Measurements from ENCODE around the gene ADCY3. TPM values are rescaled to one million over a fixed set of nuclear protein-coding genes. Genes with fewer than 3 reads are reported as not detected.

The ADCY3 gene
- total and polyA plus RNA-seq, 2 of the 13 experiments (the other 11 are each of a cell fraction or from before 2014, with no cell fraction given), result 0.11 to 0.61 TPM

- intact Hi-C loops (cut with micrococcal nuclease; ENCODE audit: unreplicated experiment), result no loop called here
- Histone ChIP-seq H3K27me3 (ENCODE audit: control insufficient read depth in 1 of 2, insufficient read depth in 2 of 2, low read length in 2 of 2) (no peaks in the 10 kb centered on the region), H3K9me3 (ENCODE audit: low read length) (no peaks in the 10 kb centered on the region), H3K4me2 (ENCODE audit: low read depth, low read length) (no peak overlapping the region), H4K20me1 (ENCODE audit: insufficient read depth, low read length) (no peaks in the 10 kb centered on the region), H3K4me3 (replicated peaks in 1 of 3; ENCODE audit: insufficient read depth in 1 of 3, low read depth in 2 of 3, low read length in 3 of 3) (no peak overlapping the region), H2AFZ (ENCODE audit: low read length) (no peak overlapping the region), H3K4me1 (ENCODE audit: insufficient read depth, low read length) (peaks cover 17% of the 10 kb centered on the region; the same call in 1 of the 2 replicates), H3K36me3 (replicated peaks in 1 of 2; ENCODE audit: control insufficient read depth in 1 of 2, insufficient read depth in 2 of 2, low read length in 2 of 2) (no peaks in the 10 kb centered on the region; a peak in 1 of 5 replicates), H3K27ac (ENCODE audit: extremely low read length, insufficient read depth, low read length) (no peak overlapping the region), H3K79me2 (ENCODE audit: insufficient read depth, low read length) (no peaks in the 10 kb centered on the region), H3K9ac (ENCODE audit: insufficient read depth, low read depth, low read length) (no peak overlapping the region)
- POLR2A ChIA-PET, result interaction anchor here (1.2 kb wide), 1 partner anchor 18 kb away, joined by 3 read pairs; no protein-coding TSS in a partner anchor
- CTCF ChIA-PET (ENCODE audit: low intra/inter-chr PET ratio, low total read pairs), result no interaction called here
- BruUV-seq (replicated peaks), result no TSS peak
- 0 out of 2 replicates have a peak, but pooled peaks have one; percentile 24 for TF ChIP-seq ZNF121 (CRISPR knock-in tag; IDR thresholded peaks at IDR 0.05)
- no peak for TF ChIP-seq SIX1 (CRISPR knock-in tag; IDR thresholded peaks at IDR 0.05; ENCODE audit: borderline replicate concordance)
- peak; percentile 32; the same call in 2 of the 3 replicates for ATAC-seq
- in situ Hi-C loops (cut with HindIII; ENCODE audit: extremely low pct_ligation_motif_present, low pct_unique_long_range_greater_than_20kb), result no loop called here
- DNase-seq (ENCODE audit: low spot score), result no peak
- WGBS (ENCODE audit: low lambda C conversion rate), result 34% methylated on average over 3 of the region's 3 CpGs
- FAIRE-seq, result no peak
Observed at GRCh38 chr2:24774373-24774772, 145.7 kb downstream of the ADCY3 start.

GRCh38 chr2:24771764-24772586 is 148.1 kb downstream of the ADCY3 start:
- no peak overlapping the region for H3K4me3 ChIP-seq (replicated peaks in 1 of 3; ENCODE audit: insufficient read depth in 1 of 3, low read depth in 2 of 3, low read length in 3 of 3)
- no peaks in the 10 kb centered on the region; a peak in 2 of 5 replicates for H3K36me3 ChIP-seq (replicated peaks in 1 of 2; ENCODE audit: control insufficient read depth in 1 of 2, insufficient read depth in 2 of 2, low read length in 2 of 2)
- BruUV-seq (replicated peaks), result TSS peak; percentile 26
- ChIA-PET POLR2A (interaction anchor here (1.5 kb wide), 1 partner anchor 21 kb away, joined by 4 read pairs; no protein-coding TSS in a partner anchor), CTCF (ENCODE audit: low intra/inter-chr PET ratio, low total read pairs) (no interaction called here)
- H3K27ac ChIP-seq (ENCODE audit: extremely low read length, insufficient read depth, low read length), result no peak overlapping the region
- no peak for FAIRE-seq
- H3K9me3 ChIP-seq (ENCODE audit: low read length), result no peaks in the 10 kb centered on the region
- ATAC-seq, result no peak; the same call in 2 of the 3 replicates
- no peak for DNase-seq (ENCODE audit: low spot score)
- H3K4me1 ChIP-seq (ENCODE audit: insufficient read depth, low read length), result peaks cover 10% of the 10 kb centered on the region; the same call in 1 of the 2 replicates
- no peaks in the 10 kb centered on the region for H4K20me1 ChIP-seq (ENCODE audit: insufficient read depth, low read length)
- H3K27me3 ChIP-seq (ENCODE audit: control insufficient read depth in 1 of 2, insufficient read depth in 2 of 2, low read length in 2 of 2), result no peaks in the 10 kb centered on the region
- no peak overlapping the region for H2AFZ ChIP-seq (ENCODE audit: low read length)
- H3K9ac ChIP-seq (ENCODE audit: insufficient read depth, low read depth, low read length), result no peak overlapping the region
- no peak for TF ChIP-seq ZNF451 (CRISPR knock-in tag; IDR thresholded peaks at IDR 0.05)
- TF ChIP-seq MLXIP (CRISPR knock-in tag; IDR thresholded peaks at IDR 0.05; ENCODE audit: borderline replicate concordance), result no peak
- TF ChIP-seq ZFYVE20 (CRISPR knock-in tag; IDR thresholded peaks at IDR 0.05; ENCODE audit: borderline replicate concordance, low read depth), result no peak
- TF ChIP-seq ZSCAN22 (CRISPR knock-in tag; IDR thresholded peaks at IDR 0.05), result no peak
- TF ChIP-seq ZNF432 (CRISPR knock-in tag; IDR thresholded peaks at IDR 0.05; ENCODE audit: borderline replicate concordance), result no peak
- TF ChIP-seq, protein P1, sequence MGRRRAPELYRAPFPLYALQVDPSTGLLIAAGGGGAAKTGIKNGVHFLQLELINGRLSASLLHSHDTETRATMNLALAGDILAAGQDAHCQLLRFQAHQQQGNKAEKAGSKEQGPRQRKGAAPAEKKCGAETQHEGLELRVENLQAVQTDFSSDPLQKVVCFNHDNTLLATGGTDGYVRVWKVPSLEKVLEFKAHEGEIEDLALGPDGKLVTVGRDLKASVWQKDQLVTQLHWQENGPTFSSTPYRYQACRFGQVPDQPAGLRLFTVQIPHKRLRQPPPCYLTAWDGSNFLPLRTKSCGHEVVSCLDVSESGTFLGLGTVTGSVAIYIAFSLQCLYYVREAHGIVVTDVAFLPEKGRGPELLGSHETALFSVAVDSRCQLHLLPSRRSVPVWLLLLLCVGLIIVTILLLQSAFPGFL (CRISPR knock-in tag; IDR thresholded peaks at IDR 0.05), result no peak
- no peak for TF ChIP-seq RELA (CRISPR knock-in tag; IDR thresholded peaks at IDR 0.05)
- TF ChIP-seq ZNF460 (CRISPR knock-in tag; IDR thresholded peaks at IDR 0.05; ENCODE audit: borderline replicate concordance), result no peak
- no peaks in the 10 kb centered on the region for H3K79me2 ChIP-seq (ENCODE audit: insufficient read depth, low read length)
- in situ Hi-C loops (cut with HindIII; ENCODE audit: extremely low pct_ligation_motif_present, low pct_unique_long_range_greater_than_20kb), result no loop called here
- intact Hi-C loops (cut with micrococcal nuclease; ENCODE audit: unreplicated experiment), result no loop called here
- WGBS (ENCODE audit: low lambda C conversion rate), result 85% methylated on average over 5 of the region's 5 CpGs
- H3K4me2 ChIP-seq (ENCODE audit: low read depth, low read length), result no peak overlapping the region

All from HepG2 (cell line).